GM12878 (cell line): ENCODE measurements around the gene PELI1. TPM values are rescaled to one million over a fixed set of nuclear protein-coding genes. Genes with fewer than 3 reads are reported as not detected.
"Not testable (repeated sequence)": the region's sequence is repeated elsewhere in the genome, so short reads cannot be mapped to it uniquely, and the experiment has no call there.

ENCODE experiments used
- ATAC-seq: fragments of 200-7000 bp; cut with Tn5 transposase; 3 replicates; pipeline ENCODE4 v1.9.1; 2020; ENCODE audit warnings: mild to moderate bottlenecking, moderate library complexity
- BruUV-seq: library from RNA; stranded (reverse); fragments of 400-500 nt; replicated peaks from 2 replicates; lab custom pipeline; 2021; lab: Mats Ljungman, UMichigan
- CTCF ChIA-PET: fragments of 300-600 bp; sonication (Branson Sonifier 250); formaldehyde crosslinking; extraction: SDS; loops from one replicate; lab custom pipeline; 2021; ENCODE audit warnings: inconsistent platforms; lab: Yijun Ruan, JAX
- POLR2A ChIA-PET: fragments of 350-600 bp; formaldehyde crosslinking; extraction: SDS; loops from one replicate; lab custom pipeline; 2021; ENCODE audit warnings: inconsistent platforms; lab: Charles Lee
- RAD21 ChIA-PET: fragments of 300-600 bp; sonication (Branson Sonifier 250); formaldehyde crosslinking; loops from one replicate; lab custom pipeline; 2023; ENCODE audit warnings: antibody characterized with exemption; ENCODE audit not compliant: unreplicated experiment; lab: Charles Lee
- SMC1A ChIA-PET: fragments of 300-600 bp; sonication (Branson Sonifier 250); formaldehyde crosslinking; loops from one replicate; lab custom pipeline; 2023; ENCODE audit not compliant: unreplicated experiment, uncharacterized antibody; lab: Charles Lee
- DNase-seq: peaks from one replicate; pipeline ENCODE4 v3.0.0-alpha.2; 2011; ENCODE audit warnings: low read depth, low spot score
- FAIRE-seq: peaks from 3 replicates; lab custom pipeline; 2011; peaks lifted over from hg19 to GRCh38; lab: Jason Lieb, UNC
- H2AFZ ChIP-seq: 2 replicates; pipeline ENCODE4 v1.6.0; 2011; ENCODE audit warnings: low read depth, low read length, control low read depth; ENCODE audit not compliant: control insufficient read depth
- H3K27ac ChIP-seq: 2 replicates; pipeline ENCODE4 v1.5.1; 2011; ENCODE audit warnings: control low read depth; ENCODE audit not compliant: control insufficient read depth, insufficient read depth
- H3K27me3 ChIP-seq, 2 experiments: replicated peaks in 1 of 2; 2 replicates each; pipeline versions ENCODE4 v1.6.0 to v1.6.1; 2011; ENCODE audit warnings: low read length in 1 of 2; ENCODE audit not compliant: control insufficient read depth in 2 of 2, insufficient read depth in 2 of 2
- H3K36me3 ChIP-seq, 2 experiments: 2 replicates each; pipeline ENCODE4 v1.5.1; 2011; ENCODE audit warnings: low read length in 1 of 2; ENCODE audit not compliant: control insufficient read depth in 2 of 2, insufficient read depth in 2 of 2
- H3K4me1 ChIP-seq: 2 replicates; pipeline ENCODE4 v1.6.1; 2011; ENCODE audit warnings: mild to moderate bottlenecking, low read length, moderate library complexity, mixed read lengths; ENCODE audit not compliant: control insufficient read depth, insufficient read depth
- H3K4me2 ChIP-seq: 2 replicates; pipeline ENCODE4 v1.6.0; 2011; ENCODE audit warnings: control low read depth; ENCODE audit not compliant: control insufficient read depth, insufficient read depth
- H3K4me3 ChIP-seq: fragments of 200-600 bp; sonication (generic); 2 replicates; pipeline ENCODE4 v1.5.1; 2016
- H3K79me2 ChIP-seq: 2 replicates; pipeline ENCODE4 v1.6.0; 2011; ENCODE audit warnings: low read length; ENCODE audit not compliant: control insufficient read depth, insufficient read depth
- H3K9ac ChIP-seq: 2 replicates; pipeline ENCODE4 v1.8.0; 2011; ENCODE audit warnings: low read length, control low read depth, mixed read lengths; ENCODE audit not compliant: control insufficient read depth, insufficient read depth
- H3K9me3 ChIP-seq: replicated peaks from 3 replicates; pipeline ENCODE4 v1.5.1; 2011; ENCODE audit warnings: mild to moderate bottlenecking, low read length; ENCODE audit not compliant: control insufficient read depth, insufficient read depth
- H4K20me1 ChIP-seq: 2 replicates; pipeline ENCODE4 v1.6.0; 2011; ENCODE audit not compliant: control insufficient read depth, insufficient read depth
- EED ChIP-seq: sonication (generic); IDR thresholded peaks from 2 replicates; pipeline ENCODE4 v1.6.1; 2016; ENCODE audit warnings: antibody characterized with exemption, low read depth
- FOXM1 ChIP-seq: IDR thresholded peaks from 2 replicates; pipeline ENCODE4 v1.6.1; 2012; ENCODE audit warnings: low read depth, mild to moderate bottlenecking, inconsistent platforms, low read length, moderate library complexity
- HDGF ChIP-seq: fragments of 450-650 bp; IDR thresholded peaks from 2 replicates; pipeline ENCODE4 v1.6.1; 2016; ENCODE audit warnings: antibody characterized with exemption
- NBN ChIP-seq: fragments of 450-650 bp; IDR thresholded peaks from 2 replicates; pipeline ENCODE4 v1.6.1; 2016
- RUNX3 ChIP-seq: IDR thresholded peaks from 2 replicates; pipeline ENCODE4 v1.6.1; 2012; ENCODE audit warnings: low read length, inconsistent platforms
- TCF12 ChIP-seq: IDR thresholded peaks from 2 replicates; pipeline ENCODE4 v1.6.1; 2011; ENCODE audit warnings: low read depth, mild to moderate bottlenecking, low read length
- TCF3 ChIP-seq: IDR thresholded peaks from 2 replicates; pipeline ENCODE4 v1.6.1; 2012; ENCODE audit warnings: low read depth, mild to moderate bottlenecking, low read length, borderline replicate concordance; ENCODE audit not compliant: insufficient read depth
- WGBS: methylation state at CpG from one replicate; pipeline ENCODE4 v1.1.6; 2016; ENCODE audit warnings: low lambda C conversion rate; ENCODE audit not compliant: insufficient replicate concordance, insufficient coverage; ENCODE audit errors: missing lambda C conversion rate; 5-methylcytosine and 5-hydroxymethylcytosine counted together
- in situ Hi-C: fragments of 300-500 bp; cut with MboI; formaldehyde crosslinking; loops from 9 replicates; pipeline ENCODE4 v1.14.3; 2018; ENCODE audit warnings: mixed read lengths
- intact Hi-C: fragments of 100-400 bp; cut with micrococcal nuclease; formaldehyde crosslinking; loops from one replicate; pipeline ENCODE4 v1.14.2; 2022; ENCODE audit not compliant: unreplicated experiment
- polyA plus RNA-seq, 11 experiments: library from polyadenylated mRNA; depleted of rRNA in 4 of 11; unstranded in 6 of 11; stranded (reverse) in 5 of 11; fragments of >200 nt; fragmentation: Nextera tagmentation in 4 of 11; fragmentation: Illumina TruSeq in 1 of 11; extraction: Ambion mirVana in 4 of 11; extraction: Trizol in 1 of 11; gene quantifications; 1 replicate in 1 of 11; 2 replicates in 10 of 11; pipeline versions ENCODE4 v1.2.1 to v1.2.3, GENCODE V29; 2011 to 2016; ENCODE audit warnings: inconsistent platforms in 2 of 11, missing spikeins in 2 of 11, low read depth in 1 of 11
- total RNA-seq, 4 experiments: library from RNA; depleted of rRNA in 3 of 4; stranded (reverse); fragments of >200 nt in 3 of 4; fragmentation: Illumina TruSeq in 1 of 4; extraction: Trizol in 1 of 4; gene quantifications; 2 replicates each; pipeline versions ENCODE4 v1.2.1 to v1.2.3, GENCODE V29; 2013 to 2021

The PELI1 gene
- total and polyA plus RNA-seq, 10 of the 15 experiments (the other 5 are each of a cell fraction or from before 2014, with no cell fraction given), result 12.1 to 92.0 (median 39.8) TPM

DNA sequence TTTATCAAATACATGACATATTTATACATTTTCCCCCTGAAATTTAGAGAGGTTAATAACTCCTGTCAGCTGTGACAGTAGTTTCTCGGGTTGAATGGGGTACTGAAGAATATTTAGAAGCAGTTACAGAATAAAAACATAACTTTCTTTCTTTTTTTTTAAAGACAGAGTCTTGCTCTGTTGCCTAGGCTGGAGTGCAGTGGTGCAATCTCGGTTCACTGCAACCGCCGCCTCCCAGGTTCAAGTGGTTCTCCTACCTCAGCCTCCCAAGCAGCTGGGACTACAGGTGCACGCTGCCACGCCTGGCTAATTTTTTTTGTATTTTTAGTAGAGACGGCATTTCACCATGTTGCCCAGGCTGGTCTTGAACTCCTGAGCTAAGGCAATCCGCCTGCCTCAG lies 43.6 kb downstream of the PELI1 start:
- H3K79me2 ChIP-seq, result peaks cover 18% of the 10 kb centered on the region
- peak overlapping the region; percentile 26; the same call in 1 of the 2 replicates for H3K4me3 ChIP-seq
- in situ Hi-C loops, H2AFZ ChIP-seq, H4K20me1 ChIP-seq, DNase-seq, H3K27me3 ChIP-seq, H3K9me3 ChIP-seq, FAIRE-seq, BruUV-seq: not testable (repeated sequence)
- peak overlapping the region; percentile 80 for H3K4me2 ChIP-seq
- ATAC-seq, result peak; percentile 44
- intact Hi-C loops, result loop anchor here (2.0 kb wide), 1 partner anchor 226 kb away; no protein-coding TSS in a partner anchor
- peaks cover 46% of the 10 kb centered on the region for H3K4me1 ChIP-seq
- RAD21 ChIA-PET, result interaction anchor here (1.0 to 9.2 kb wide), 9 partner anchors 9 to 228 kb away, joined by 3 to 101 read pairs (median 9); no protein-coding TSS in a partner anchor
- peak; percentile 81 for TF ChIP-seq EED
- TF ChIP-seq TCF3, result 0 out of 2 replicates have a peak, but pooled peaks have one; percentile 18
- TF ChIP-seq FOXM1, result 0 out of 2 replicates have a peak, but pooled peaks have one; percentile 2
- TF ChIP-seq RUNX3, result peak; percentile 28
- TF ChIP-seq HDGF, result peak; percentile 16; the same call in 1 of the 2 replicates
- TF ChIP-seq NBN, result 0 out of 2 replicates have a peak, but pooled peaks have one; percentile 14
- 0 out of 2 replicates have a peak, but pooled peaks have one; percentile 54 for TF ChIP-seq TCF12
- H3K36me3 ChIP-seq, result peaks cover 14 to 38% of the 10 kb centered on the region in 2 experiments
- peak overlapping the region; percentile 37 for H3K9ac ChIP-seq
- POLR2A ChIA-PET, result interaction anchor here (1.1 to 4.3 kb wide), 5 partner anchors 11 to 195 kb away, joined by 3 to 17 read pairs (median 4); no protein-coding TSS in a partner anchor
- WGBS, result 6% methylated on average over 8 of the region's 8 CpGs
- SMC1A ChIA-PET, result interaction anchor here (1.2 to 19.8 kb wide), 10 partner anchors 11 to 228 kb away, joined by 3 to 495 read pairs (median 8); no protein-coding TSS in a partner anchor
- CTCF ChIA-PET, result interaction anchor here (0.7 to 3.9 kb wide), 5 partner anchors 24 to 231 kb away, joined by 3 to 19 read pairs (median 3); no protein-coding TSS in a partner anchor
- H3K27ac ChIP-seq, result peak overlapping the region; percentile 80
